ENCODE results near the gene ZNF80.
"Not testable (repeated sequence)": the region's sequence is repeated elsewhere in the genome, so short reads cannot be mapped to it uniquely, and the experiment has no call there.

Gene ZNF80

GRCh38 chr3:114237478-114237877, at the start of gene ZNF80:
ZNF80 (minus strand) TSS chr3:114237578; CDS start chr3:114237074, 504 bp downstream.
- H3K4me1 ChIP-seq; DNase-seq; intact Hi-C loops (cut with DNase I; ENCODE audit: low total_unique reads); H3K27ac ChIP-seq; H3K4me3 ChIP-seq; H3K9me3 ChIP-seq; H3K36me3 ChIP-seq; H3K27me3 ChIP-seq: not testable (repeated sequence)

- intact Hi-C loops (cut with DNase I; ENCODE audit: low total_unique reads): no loop called here
- Histone ChIP-seq H3K27ac (no peak overlapping the region), H3K4me1 (peaks cover 0 to 2% (median 0%) of the 10 kb centered on the region in 4 donors), H3K9me3 (no peaks in the 10 kb centered on the region), H3K27me3 (no peaks in the 10 kb centered on the region), H3K4me3 (no peak overlapping the region), H3K36me3 (no peaks in the 10 kb centered on the region)
- DNase-seq: no peak
- TF ChIP-seq, protein P1, sequence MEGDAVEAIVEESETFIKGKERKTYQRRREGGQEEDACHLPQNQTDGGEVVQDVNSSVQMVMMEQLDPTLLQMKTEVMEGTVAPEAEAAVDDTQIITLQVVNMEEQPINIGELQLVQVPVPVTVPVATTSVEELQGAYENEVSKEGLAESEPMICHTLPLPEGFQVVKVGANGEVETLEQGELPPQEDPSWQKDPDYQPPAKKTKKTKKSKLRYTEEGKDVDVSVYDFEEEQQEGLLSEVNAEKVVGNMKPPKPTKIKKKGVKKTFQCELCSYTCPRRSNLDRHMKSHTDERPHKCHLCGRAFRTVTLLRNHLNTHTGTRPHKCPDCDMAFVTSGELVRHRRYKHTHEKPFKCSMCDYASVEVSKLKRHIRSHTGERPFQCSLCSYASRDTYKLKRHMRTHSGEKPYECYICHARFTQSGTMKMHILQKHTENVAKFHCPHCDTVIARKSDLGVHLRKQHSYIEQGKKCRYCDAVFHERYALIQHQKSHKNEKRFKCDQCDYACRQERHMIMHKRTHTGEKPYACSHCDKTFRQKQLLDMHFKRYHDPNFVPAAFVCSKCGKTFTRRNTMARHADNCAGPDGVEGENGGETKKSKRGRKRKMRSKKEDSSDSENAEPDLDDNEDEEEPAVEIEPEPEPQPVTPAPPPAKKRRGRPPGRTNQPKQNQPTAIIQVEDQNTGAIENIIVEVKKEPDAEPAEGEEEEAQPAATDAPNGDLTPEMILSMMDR (IDR thresholded peaks at IDR 0.05): no peak
Observed at GRCh38 chr3:114286266-114286665, 48.9 kb upstream of the ZNF80 start.

- intact Hi-C loops (cut with DNase I; ENCODE audit: low total_unique reads): no loop called here
- Histone ChIP-seq H3K36me3 (no peaks in the 10 kb centered on the region), H3K9me3 (no peaks in the 10 kb centered on the region), H3K27me3 (no peaks in the 10 kb centered on the region), H3K27ac (no peak overlapping the region), H3K4me3 (no peak overlapping the region), H3K4me1 (no peaks in the 10 kb centered on the region)
- TF ChIP-seq, protein P1 (IDR thresholded peaks at IDR 0.05): no peak
- DNase-seq: no peak
Observed at GRCh38 chr3:114285648-114286230, 48.4 kb upstream of the ZNF80 start.

GRCh38 chr3:114284644-114285043, 47.3 kb upstream of the ZNF80 start:
- Histone ChIP-seq H3K9me3 (no peaks in the 10 kb centered on the region), H3K27me3 (no peaks in the 10 kb centered on the region), H3K27ac (no peak overlapping the region), H3K4me1 (no peaks in the 10 kb centered on the region), H3K4me3 (no peak overlapping the region), H3K36me3 (no peaks in the 10 kb centered on the region)
- no peak for DNase-seq
- intact Hi-C loops (cut with DNase I; ENCODE audit: low total_unique reads): no loop called here
- TF ChIP-seq, protein P1 (IDR thresholded peaks at IDR 0.05): no peak

DNA sequence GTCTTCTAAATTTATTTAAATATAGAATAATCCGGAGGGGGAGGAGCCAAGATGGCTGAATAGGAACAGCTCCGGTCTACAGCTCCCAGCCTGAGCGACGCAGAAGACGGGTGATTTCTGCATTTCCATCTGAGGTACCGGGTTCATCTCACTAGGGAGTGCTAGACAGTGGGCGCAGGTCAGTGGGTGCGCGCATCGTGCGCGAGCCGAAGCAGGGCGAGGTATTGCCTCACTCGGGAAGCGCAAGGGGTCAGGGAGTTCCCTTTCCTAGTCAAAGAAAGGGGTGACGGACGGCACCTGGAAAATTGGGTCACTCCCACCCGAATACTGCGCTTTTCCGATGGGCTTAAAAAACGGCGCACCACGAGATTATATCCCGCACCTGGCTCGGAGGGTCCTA, 39.5 kb upstream of the ZNF80 start:
- DNase-seq; H3K36me3 ChIP-seq; intact Hi-C loops (cut with DNase I; ENCODE audit: low total_unique reads); H3K9me3 ChIP-seq; H3K27ac ChIP-seq; H3K4me3 ChIP-seq; H3K4me1 ChIP-seq; H3K27me3 ChIP-seq: not testable (repeated sequence)

DNA sequence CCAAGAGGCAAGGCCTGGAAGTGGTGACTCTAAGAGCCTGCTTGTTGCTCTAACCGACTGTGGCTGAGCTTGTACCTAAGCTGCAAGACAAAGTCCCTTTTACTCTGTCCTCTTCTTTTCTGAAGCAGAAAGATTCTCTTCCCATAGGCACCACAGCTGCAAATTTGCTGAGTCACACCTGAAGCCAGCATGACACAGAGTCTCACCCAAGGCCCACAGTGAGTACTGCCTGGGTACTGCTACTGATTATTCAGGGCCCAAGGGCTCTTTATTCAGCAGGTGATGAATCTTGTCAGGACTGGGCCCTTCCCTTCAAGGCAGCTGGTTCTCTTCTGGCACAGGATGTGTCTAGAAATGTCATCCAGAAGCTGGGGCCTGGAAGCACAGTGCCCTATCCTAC, 37.6 kb upstream of the ZNF80 start:
- H3K9me3 ChIP-seq: peaks cover 0 to 5% (median 4%) of the 10 kb centered on the region in 3 donors
- H3K4me1 ChIP-seq: no peaks in the 10 kb centered on the region
- H3K27me3 ChIP-seq: no peaks in the 10 kb centered on the region
- DNase-seq: no peak
- intact Hi-C loops (cut with DNase I; ENCODE audit: low total_unique reads): no loop called here
- H3K27ac ChIP-seq: no peak overlapping the region
- H3K36me3 ChIP-seq: no peaks in the 10 kb centered on the region
- H3K4me3 ChIP-seq: no peak overlapping the region
- TF ChIP-seq, protein P1 (IDR thresholded peaks at IDR 0.05): no peak

GRCh38 chr3:114272271-114272670, 34.9 kb upstream of the ZNF80 start:
- no peak overlapping the region for H3K27ac ChIP-seq
- H3K4me1 ChIP-seq: no peaks in the 10 kb centered on the region
- intact Hi-C loops (cut with DNase I; ENCODE audit: low total_unique reads): no loop called here
- H3K27me3 ChIP-seq: no peaks in the 10 kb centered on the region
- DNase-seq: no peak
- no peaks in the 10 kb centered on the region for H3K36me3 ChIP-seq
- TF ChIP-seq, protein P1 (IDR thresholded peaks at IDR 0.05): no peak
- no peak overlapping the region for H3K4me3 ChIP-seq
- peaks cover 0 to 17% (median 9%) of the 10 kb centered on the region in 3 donors for H3K9me3 ChIP-seq

Data from tibial artery (tissue), 4 donors.